Urinary bladder (tissue), 4 donors: Measurements from ENCODE around the gene FAM217B. TPM values are rescaled to one million over a fixed set of nuclear protein-coding genes. Genes with fewer than 3 reads are reported as not detected.
A peak's percentile ranks its signal among the peaks of the same experiment; 100 is the strongest.

Experiments
- DNase-seq: peaks from one replicate; pipeline ENCODE4 v3.0.0-alpha.2; 2015; ENCODE audit errors: extremely low spot score
- H3K27ac ChIP-seq: one replicate; pipeline ENCODE4 v1.5.1; 2013; ENCODE audit warnings: low read depth, mild to moderate bottlenecking, moderate library complexity
- H3K36me3 ChIP-seq: one replicate; pipeline ENCODE4 v1.6.1; 2013; ENCODE audit warnings: mild to moderate bottlenecking, moderate library complexity; ENCODE audit not compliant: insufficient read depth
- H3K4me1 ChIP-seq: one replicate; pipeline ENCODE4 v1.6.1; 2013; ENCODE audit warnings: mild to moderate bottlenecking, moderate library complexity; ENCODE audit not compliant: insufficient read depth
- H3K4me3 ChIP-seq: one replicate; pipeline ENCODE4 v1.5.1; 2013; ENCODE audit warnings: low read depth, low read length
- WGBS: extraction: QIAGEN DNeasy Blood & Tissue Kit; methylation state at CpG from one replicate; pipeline ENCODE4 v1.1.7; 2013; 5-methylcytosine and 5-hydroxymethylcytosine counted together
- polyA plus RNA-seq: library from polyadenylated mRNA; stranded (reverse); fragments of 200-250 nt; gene quantifications from one replicate; pipeline ENCODE4 v1.2.3, GENCODE V29; 2013
- total RNA-seq: library from RNA; depleted of rRNA; stranded (reverse); fragments of >200 nt; gene quantifications from one replicate; pipeline ENCODE4 v1.2.3, GENCODE V29; 2014
- donor health status: healthy with polysubstance abuse.
- donor health status: healthy.

Gene FAM217B
- total and polyA plus RNA-seq, 2 donors = 6.0 to 11.6 TPM

DNA sequence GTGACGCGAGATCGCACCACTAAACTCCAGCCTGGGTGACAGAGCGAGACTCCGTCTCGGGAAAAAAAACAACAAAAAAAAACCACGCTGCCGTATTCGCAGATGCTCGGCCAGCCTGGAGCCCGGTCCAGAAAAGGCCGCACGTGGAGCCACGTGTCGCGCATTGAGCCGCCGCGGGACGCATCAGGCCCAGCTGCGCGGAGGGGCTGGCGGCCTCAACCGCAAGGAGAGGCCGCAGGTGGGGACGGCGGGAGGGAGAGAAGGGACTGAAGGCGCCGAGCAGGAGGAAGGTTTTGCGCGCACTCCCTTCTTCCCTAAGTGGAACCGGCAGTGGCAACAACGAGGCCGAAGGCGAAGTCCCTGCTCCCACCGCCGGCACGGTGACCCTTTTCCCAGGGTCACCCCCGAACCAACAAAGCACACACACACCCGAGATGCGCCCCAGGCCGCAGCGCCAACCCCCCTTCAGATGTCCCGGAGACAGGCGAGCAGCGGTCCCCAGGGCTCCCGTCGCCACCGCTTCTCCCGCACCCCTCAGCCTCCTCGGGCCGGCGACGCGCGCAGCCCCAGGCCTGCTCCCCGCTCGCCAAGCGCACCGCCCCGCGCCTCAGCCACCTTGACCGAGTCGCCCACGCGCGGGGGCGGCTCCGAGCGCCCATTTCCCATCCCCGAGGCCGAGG, 7.4 kb upstream of the FAM217B start:
- WGBS = 83% methylated on average over 72 of the region's 72 CpGs

DNA sequence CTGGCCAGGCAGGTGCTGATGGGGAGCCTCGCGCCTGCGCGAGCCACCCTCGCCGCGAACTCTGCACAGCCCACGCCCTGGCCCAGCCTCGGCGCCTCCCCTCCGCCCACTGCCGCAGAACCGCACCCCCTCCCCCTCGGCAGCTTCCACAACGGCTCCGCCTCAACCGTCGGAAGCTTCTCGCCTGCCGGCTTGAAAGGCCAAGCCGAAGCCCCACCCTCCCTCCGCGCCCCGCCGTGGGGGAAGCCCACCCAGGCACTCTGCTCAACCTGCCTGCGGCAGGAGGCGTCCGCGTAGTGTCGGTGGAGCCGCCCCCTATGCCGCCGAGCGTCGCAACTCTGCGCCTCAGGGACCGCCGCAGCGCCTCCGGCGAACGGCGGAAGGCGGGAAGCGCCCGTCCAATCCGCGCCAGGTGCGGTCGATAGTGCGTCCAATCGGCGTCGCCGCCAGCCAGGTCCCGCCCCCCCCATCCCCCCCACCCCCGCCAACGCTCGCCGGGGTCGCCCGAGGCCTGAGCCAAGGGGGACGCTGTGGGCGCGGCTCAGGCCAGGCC, 6.8 kb upstream of the FAM217B start, which contains the start of gene SYCP2:
TSS of gene SYCP2 (minus strand) at position 342 of the 553 bp plus-strand sequence. CDS start 11,224 bp downstream, outside the sequence.
- 33% methylated on average over 65 of the region's 65 CpGs for WGBS
- no peak within 1 kb of the TSS for H3K27ac ChIP-seq

More for the DNA sequence above, 7.4 kb upstream of the FAM217B start:
- Histone ChIP-seq H3K36me3 (no peaks in the 10 kb centered on the region), H3K27ac (no peak overlapping the region), H3K4me3 (peak overlapping the region; percentile 57), H3K4me1 (no peaks in the 10 kb centered on the region)
- no peak for DNase-seq

DNA sequence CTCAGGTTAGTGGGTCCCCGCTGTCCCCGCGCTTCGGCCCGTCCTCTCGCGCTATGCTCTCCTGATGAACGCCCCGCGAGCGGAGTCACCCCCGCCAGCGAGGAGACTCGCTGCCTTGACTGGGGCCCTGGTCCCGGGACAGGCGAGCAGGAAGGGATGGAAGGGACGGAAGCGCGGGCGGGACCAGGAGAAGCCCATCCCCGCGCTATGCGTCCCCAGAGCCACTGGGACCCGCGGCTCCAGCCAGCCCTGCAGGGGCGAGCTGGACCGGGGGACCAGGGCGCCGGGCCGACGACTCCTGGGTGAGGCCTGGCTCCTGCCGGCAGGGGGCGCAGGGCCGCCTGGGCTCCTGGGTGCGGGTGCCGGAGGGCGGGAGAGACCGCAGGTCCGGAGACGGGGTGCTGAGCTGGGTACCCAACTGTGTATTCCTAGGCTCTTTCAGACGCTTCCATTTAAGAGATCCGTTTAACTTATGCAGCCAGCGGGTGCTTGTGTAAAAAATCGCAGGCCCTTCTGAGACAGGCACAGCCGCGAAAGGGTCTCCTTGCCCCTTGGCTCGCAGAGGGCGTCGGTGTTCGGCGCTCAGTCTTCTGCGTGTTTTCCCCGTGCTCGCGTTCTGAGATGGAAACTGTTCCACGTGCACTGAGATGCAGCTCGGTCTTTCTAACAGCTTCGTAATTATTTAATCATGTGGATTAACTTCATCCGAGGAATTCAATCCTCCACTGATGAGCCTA, 6.2 kb upstream of the FAM217B start:
- H3K4me3 ChIP-seq = peak overlapping the region; percentile 57
- WGBS = 4% methylated on average over 59 of the region's 59 CpGs
- no peak overlapping the region for H3K27ac ChIP-seq
- no peak for DNase-seq
- H3K4me1 ChIP-seq = peaks cover 2% of the 10 kb centered on the region
- no peaks in the 10 kb centered on the region for H3K36me3 ChIP-seq

More for the DNA sequence above, 6.8 kb upstream of the FAM217B start, which contains the start of gene SYCP2:
- no peaks in the 10 kb centered on the region for H3K36me3 ChIP-seq
- H3K4me3 ChIP-seq = peak within 1 kb of the TSS; percentile 57
- no peaks in the 10 kb centered on the region for H3K4me1 ChIP-seq
- no peak for DNase-seq

DNA sequence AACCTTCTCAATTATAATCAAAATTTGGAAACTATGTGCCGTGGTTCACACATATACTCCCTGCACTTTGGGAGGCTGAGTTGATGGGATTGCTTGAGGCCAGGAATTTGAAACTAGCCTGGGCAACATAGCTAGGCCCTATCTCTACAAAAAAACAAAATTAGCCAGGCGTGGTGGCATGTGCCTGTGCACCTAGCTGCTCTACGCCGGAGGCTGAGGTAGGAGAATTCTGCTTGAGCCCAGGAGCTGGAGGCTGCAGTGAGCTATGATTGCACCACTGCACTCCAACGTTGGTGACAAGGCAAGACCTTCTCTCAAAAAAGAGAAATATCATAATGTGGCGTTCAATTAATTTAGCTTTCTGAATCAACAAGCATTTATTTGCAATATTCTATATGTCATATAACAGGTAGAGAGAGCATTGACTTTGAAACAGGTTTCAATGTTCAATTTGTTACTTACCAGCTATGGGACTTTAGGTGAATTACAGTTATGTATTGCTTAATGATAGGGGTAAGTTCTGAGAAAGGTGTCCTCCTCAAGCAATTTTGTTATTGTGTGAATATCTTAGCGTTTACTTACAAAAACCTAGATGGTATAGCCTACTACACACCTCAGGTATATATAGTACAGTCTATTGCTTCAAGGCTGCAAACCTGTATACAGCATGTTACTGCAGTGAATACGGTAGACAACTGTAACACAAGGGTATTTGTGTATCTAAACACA, 4.6 kb upstream of the FAM217B start:
- Histone ChIP-seq H3K27ac (no peak overlapping the region), H3K4me3 (no peak overlapping the region), H3K36me3 (no peaks in the 10 kb centered on the region), H3K4me1 (peaks cover 2% of the 10 kb centered on the region)
- WGBS = 88% methylated on average over 8 of the region's 8 CpGs
- DNase-seq = no peak

DNA sequence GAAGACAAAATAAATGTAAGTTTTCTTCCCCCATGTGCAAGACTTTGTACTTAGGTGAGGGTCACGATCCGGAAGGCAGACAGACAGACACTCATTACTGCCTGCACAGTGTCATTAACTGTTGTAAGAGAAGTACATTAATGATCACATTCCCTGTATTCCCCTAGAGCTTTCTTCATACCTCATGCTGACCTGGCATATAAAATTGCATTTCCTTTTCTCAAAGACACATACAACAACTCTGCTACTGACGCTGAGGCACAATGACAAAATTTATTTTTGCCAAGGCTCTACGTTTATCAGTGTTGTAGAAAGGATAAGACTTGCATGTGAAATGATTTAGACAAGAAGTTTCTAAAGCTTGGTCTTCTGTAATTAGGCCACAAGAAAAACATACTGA, 3.8 kb upstream of the FAM217B start:
- H3K36me3 ChIP-seq = no peaks in the 10 kb centered on the region
- H3K4me3 ChIP-seq = no peak overlapping the region
- no peak for DNase-seq
- peaks cover 2% of the 10 kb centered on the region for H3K4me1 ChIP-seq
- no peak overlapping the region for H3K27ac ChIP-seq
- WGBS = 67% methylated on average over 4 of the region's 4 CpGs

DNA sequence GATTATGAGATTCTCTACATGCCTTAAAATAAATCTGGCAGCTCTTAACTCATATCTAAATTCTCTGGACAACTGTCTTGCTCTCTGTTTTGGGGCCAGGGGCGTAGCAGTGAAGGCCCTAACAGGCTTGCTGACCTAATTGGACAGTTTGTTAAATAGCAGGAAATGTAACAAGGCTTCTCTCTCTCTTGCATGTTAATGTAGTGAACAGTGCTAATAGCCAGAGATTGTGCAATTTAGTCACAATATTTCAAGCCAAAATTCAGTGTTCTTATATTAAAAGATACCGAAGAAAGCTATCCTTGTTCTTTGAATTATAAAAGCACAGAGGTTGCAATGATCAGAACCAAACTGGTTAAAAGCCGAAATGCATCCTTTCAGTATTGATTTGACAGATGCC, 3.0 kb upstream of the FAM217B start:
- no peaks in the 10 kb centered on the region for H3K36me3 ChIP-seq
- H3K4me3 ChIP-seq = no peak overlapping the region
- H3K27ac ChIP-seq = no peak overlapping the region
- no peak for DNase-seq
- WGBS = 75% methylated on average over 3 of the region's 3 CpGs
- peaks cover 2% of the 10 kb centered on the region for H3K4me1 ChIP-seq

DNA sequence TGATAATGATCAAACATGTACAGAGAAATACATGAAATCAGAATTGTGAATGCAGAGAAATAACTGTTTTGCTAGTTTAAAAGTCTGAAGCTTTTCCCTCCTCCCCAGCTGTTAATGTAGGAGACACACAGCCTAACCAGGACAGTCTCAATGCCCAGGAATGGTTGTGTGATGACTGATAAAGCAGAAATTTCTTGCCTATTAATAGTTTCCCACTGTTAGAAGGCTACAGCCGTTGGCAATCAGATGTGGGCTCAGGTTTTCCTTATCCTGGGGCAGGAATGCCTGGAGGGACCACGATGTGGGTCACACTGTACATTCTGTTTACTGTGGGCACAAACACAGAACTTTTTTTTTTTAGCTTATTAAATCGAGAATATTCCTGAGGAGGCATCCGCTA, 2.0 kb upstream of the FAM217B start:
- Histone ChIP-seq H3K27ac (no peak overlapping the region), H3K4me1 (peaks cover 2% of the 10 kb centered on the region), H3K36me3 (no peaks in the 10 kb centered on the region), H3K4me3 (no peak overlapping the region)
- WGBS = 55% methylated on average over 4 of the region's 4 CpGs
- DNase-seq = no peak

DNA sequence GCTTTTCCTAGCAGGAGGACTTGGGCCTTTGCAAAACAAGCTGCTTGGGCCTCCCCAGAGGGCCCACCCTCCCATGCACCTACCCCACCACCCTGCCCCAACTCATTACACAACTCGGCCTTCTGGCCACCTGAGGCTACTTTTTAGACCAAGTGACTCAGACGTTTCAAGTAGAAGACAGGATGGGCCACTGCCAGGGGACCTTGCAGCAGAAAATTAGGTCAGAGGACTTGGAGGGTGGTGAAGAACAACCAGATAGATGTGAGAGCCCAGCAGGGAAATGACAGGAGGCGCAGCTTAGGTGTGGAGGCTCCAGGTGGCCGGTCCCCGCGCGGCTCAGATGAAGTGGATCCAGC, 1.5 kb upstream of the FAM217B start:
- no peaks in the 10 kb centered on the region for H3K36me3 ChIP-seq
- peaks cover 2% of the 10 kb centered on the region for H3K4me1 ChIP-seq
- no peak for DNase-seq
- WGBS = 78% methylated on average over 7 of the region's 7 CpGs
- H3K27ac ChIP-seq = no peak overlapping the region
- no peak overlapping the region for H3K4me3 ChIP-seq

DNA sequence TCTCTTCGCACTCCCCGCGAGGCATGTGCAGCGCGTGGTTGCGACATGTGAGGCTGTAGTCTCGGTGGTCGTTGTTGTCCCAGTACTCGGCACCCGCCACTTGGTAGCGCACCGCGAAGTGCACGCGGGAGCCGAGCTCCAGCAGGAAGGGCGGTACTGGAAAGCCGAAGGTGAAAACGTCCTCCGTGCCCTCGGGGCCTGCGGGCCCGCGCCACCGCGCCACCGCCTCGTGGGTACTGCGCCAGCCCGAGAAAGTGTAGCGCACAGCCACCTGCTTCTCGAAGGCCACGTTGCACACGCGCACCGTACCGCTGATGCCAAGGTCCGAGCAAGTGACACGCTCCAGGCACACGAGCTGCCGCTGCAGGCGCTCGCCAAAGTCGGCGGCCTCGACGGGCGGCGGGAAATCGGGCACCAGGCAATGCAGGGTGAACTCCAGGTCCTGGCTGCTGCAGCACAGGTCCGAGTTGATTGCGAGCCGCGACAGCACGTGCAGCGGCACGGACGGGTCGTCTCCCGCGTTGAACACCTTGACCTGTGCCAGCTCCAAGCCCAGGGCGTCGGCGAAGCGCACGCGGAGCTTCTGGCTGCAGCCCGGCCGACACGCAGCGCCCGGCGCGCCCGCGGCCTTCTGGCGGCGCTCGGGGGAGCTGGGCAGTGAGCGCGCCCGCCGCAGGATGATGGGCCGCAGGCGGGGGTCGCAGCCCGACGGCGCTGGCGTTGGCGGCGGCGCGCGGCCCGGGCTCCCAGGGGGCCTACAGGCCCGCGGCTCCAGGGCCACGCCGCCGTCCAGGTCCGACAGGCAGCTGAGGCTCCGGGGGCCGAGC, 924 bp upstream of the FAM217B start:
- Histone ChIP-seq H3K36me3 (no peaks in the 10 kb centered on the region), H3K4me1 (peaks cover 2% of the 10 kb centered on the region), H3K4me3 (peak overlapping the region; percentile 70), H3K27ac (peak overlapping the region; percentile 89)
- no peak for DNase-seq
- WGBS = 41% methylated on average over 104 of the region's 104 CpGs

DNA sequence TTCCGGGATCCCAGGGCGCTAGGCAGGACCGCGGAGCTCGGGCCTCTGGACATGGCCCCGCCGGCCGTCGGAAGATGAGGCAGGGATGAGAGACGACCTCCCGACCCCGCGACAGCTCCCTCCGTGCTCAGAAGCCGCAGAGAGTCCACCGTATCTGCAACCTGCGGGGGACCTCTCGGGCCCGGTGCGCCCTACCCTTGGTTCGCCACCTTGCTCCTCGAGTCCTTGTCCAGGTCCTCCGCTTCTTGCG, 385 bp upstream of the FAM217B start:
- peaks cover 2% of the 10 kb centered on the region for H3K4me1 ChIP-seq
- peak overlapping the region; percentile 70 for H3K4me3 ChIP-seq
- H3K36me3 ChIP-seq = no peaks in the 10 kb centered on the region
- DNase-seq = no peak
- under 1% methylated on average over 24 of the region's 24 CpGs for WGBS
- H3K27ac ChIP-seq = peak overlapping the region; percentile 89

DNA sequence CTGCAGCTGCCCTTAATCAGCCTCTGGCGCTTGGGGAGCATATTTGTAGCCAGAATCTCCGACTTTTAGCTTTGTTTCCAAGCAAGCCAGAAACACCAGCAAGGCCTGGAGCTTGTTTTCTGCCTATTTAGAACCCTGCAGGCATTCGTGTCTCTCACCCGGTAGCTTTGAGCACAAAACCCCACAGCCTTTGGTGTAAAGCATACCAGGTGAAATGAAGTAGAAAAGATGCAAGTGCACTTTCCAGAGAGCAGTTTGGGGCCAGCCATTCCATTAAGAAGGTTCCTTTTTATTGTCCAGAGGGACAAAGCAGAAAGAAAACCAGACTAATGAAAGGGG, 736 bp downstream of the FAM217B start:
- no peak for DNase-seq
- WGBS = 0% methylated on average over 4 of the region's 4 CpGs
- peak overlapping the region; percentile 80 for H3K27ac ChIP-seq
- H3K36me3 ChIP-seq = no peaks in the 10 kb centered on the region
- peak overlapping the region; percentile 70 for H3K4me3 ChIP-seq
- H3K4me1 ChIP-seq = peaks cover 2% of the 10 kb centered on the region

DNA sequence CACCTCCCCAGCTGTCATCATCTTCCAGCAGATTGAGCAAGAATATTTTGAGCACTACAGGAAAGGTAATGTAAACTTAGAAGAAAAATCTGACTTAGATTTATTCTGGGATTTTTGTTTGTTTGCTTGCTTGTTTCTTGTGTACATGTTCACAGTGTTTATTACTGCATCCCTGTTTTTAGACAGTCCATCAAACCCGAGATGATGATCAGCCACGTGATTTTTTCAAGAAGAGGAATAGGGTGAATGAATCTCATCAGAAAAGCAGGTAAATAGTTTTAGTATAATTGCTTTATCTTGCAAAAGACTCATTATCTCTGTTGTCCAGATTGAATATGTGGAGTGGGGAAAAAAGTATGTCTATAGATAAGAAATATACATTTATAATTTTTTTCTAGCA, 2.1 kb downstream of the FAM217B start:
- peaks cover 2% of the 10 kb centered on the region for H3K4me1 ChIP-seq
- H3K4me3 ChIP-seq = no peak overlapping the region
- no peak for DNase-seq
- H3K27ac ChIP-seq = no peak overlapping the region
- 85% methylated on average over 2 of the region's 2 CpGs for WGBS
- H3K36me3 ChIP-seq = no peaks in the 10 kb centered on the region

DNA sequence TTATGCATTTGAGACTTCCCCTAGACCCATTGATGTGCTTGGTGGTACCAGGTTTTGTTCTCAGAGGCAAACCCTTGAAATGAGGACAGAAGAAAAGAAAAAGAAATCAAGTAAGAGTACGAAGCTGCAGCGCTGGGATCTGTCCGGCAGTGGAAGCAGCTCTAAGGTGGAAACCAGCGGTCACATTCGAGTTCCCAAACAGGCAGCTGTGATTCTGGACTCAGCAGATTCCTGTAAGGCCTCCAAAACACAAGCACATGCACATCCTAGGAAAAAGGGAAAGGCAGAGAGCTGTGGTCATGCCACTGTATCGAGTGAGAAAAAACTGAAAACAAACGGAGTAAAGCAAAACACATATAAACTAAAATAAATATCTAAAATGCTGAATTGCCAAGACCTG, 4.5 kb downstream of the FAM217B start:
- Histone ChIP-seq H3K4me1 (no peaks in the 10 kb centered on the region), H3K4me3 (no peak overlapping the region), H3K36me3 (no peaks in the 10 kb centered on the region), H3K27ac (no peak overlapping the region)
- DNase-seq = no peak
- WGBS = 88% methylated on average over 7 of the region's 7 CpGs
